ENCODE data around the gene HAUS5.
A peak's percentile ranks its signal among the peaks of the same experiment; 100 is the strongest.

HAUS5 gene

GRCh38 chr19:35671818-35672217 lies 59.3 kb downstream of the HAUS5 start:
- DNase-seq (ENCODE audit: low read depth) = no peak

GRCh38 chr19:35673121-35673804 lies 60.7 kb downstream of the HAUS5 start:
- peak; percentile 42 for DNase-seq (ENCODE audit: low read depth)
